ENCODE measurements around the gene STAB1.

STAB1 gene

DNA sequence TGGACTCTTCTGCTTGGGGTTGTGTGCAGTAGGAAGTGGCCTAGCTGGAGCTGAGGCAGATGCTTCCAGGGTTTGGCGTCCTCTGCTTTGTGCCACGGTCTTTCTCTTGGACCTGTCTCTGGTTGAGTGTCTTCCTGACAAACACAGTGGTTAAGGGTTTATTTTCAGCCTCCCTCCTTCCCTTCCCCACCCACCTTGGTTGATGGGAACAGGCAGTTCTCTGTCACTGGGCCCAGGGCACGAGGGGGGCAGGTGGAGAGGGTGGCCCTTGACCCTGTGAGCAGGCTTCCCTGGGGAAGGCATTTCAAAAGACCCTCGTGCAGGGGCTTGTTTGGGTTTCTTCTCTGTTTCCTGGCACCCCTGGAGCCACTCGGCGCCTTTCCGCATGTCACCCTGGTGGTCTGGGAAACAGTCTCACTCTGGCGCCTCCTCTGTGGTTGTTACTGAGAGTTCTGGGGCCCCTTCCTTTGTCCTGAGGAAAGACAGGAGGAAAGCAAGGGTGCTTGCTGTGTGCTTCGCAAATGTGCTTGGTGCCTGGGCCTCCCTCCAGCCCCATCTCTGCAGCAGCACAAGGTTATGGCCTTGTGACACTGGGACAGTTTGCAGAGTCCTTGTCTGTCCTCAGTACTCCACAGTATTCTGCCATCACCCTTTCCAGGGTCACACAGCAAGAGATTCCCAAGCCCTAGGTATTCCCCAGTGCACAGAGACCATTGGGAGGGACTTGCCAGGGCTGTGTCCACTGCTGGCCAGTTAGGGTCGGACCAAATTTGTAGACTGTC is 10.3 kb upstream of the STAB1 start:
- DNase-seq, result no peak

DNA sequence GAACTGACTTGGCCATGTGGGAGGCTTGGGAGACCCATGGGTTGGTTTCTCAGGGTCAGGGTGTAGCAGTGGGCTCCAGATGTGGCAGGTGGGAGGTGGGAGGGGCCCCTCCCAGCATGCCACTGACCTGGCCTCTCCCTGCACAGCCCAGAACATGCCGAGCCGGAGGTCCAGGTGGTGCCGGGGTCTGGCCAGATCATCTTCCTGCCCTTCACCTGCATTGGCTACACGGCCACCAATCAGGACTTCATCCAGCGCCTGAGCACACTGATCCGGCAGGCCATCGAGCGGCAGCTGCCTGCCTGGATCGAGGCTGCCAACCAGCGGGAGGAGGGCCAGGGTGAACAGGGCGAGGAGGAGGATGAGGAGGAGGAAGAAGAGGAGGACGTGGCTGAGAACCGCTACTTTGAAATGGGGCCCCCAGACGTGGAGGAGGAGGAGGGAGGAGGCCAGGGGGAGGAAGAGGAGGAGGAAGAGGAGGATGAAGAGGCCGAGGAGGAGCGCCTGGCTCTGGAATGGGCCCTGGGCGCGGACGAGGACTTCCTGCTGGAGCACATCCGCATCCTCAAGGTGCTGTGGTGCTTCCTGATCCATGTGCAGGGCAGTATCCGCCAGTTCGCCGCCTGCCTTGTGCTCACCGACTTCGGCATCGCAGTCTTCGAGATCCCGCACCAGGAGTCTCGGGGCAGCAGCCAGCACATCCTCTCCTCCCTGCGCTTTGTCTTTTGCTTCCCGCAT is 7.9 kb upstream of the STAB1 start:
- no peak for DNase-seq

DNA sequence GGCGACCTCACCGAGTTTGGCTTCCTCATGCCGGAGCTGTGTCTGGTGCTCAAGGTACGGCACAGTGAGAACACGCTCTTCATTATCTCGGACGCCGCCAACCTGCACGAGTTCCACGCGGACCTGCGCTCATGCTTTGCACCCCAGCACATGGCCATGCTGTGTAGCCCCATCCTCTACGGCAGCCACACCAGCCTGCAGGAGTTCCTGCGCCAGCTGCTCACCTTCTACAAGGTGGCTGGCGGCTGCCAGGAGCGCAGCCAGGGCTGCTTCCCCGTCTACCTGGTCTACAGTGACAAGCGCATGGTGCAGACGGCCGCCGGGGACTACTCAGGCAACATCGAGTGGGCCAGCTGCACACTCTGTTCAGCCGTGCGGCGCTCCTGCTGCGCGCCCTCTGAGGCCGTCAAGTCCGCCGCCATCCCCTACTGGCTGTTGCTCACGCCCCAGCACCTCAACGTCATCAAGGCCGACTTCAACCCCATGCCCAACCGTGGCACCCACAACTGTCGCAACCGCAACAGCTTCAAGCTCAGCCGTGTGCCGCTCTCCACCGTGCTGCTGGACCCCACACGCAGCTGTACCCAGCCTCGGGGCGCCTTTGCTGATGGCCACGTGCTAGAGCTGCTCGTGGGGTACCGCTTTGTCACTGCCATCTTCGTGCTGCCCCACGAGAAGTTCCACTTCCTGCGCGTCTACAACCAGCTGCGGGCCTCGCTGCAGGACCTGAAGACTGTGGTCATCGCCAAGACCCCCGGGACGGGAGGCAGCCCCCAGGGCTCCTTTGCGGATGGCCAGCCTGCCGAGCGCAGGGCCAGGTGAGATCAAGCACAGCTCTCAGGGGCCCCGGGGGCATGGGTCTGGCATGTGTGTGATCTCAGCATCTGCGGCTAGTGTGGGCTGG is 7.1 kb upstream of the STAB1 start:
- no peak for DNase-seq

DNA sequence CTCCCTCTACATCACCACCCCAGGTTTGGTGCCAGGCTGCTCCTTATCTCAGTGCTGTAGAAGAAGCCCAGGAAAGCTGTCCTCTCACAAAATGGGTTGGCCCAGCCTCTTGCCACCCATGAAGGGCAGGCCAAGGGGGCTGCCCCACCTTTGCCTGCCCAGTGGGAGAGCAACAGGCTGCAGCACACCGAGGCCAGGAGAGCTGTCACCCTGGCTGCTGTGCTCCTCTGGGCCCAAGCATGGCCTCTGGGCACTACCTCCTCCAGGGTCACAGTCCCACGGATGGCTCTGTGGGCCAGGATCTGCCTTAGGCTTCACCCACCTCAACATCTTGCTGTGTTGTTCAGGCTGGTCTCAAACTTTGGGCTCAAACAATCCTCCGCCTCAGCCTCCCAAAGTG is 6.4 kb upstream of the STAB1 start:
- no peak for DNase-seq

DNA sequence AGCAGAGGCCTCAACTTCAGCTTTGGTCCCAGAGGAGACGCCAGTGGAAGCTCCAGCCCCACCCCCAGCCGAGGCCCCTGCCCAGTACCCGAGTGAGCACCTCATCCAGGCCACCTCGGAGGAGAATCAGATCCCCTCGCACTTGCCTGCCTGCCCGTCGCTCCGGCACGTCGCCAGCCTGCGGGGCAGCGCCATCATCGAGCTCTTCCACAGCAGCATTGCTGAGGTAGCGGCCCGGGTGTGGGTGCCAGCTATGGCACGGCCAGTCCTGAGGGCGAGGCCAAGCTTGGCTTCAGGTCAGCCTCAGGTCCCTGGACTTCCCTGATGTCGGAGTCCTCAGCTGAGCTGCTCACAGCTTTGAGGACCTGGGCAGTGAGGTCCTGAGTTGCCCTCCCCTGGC is 5.7 kb upstream of the STAB1 start:
- DNase-seq, result no peak

DNA sequence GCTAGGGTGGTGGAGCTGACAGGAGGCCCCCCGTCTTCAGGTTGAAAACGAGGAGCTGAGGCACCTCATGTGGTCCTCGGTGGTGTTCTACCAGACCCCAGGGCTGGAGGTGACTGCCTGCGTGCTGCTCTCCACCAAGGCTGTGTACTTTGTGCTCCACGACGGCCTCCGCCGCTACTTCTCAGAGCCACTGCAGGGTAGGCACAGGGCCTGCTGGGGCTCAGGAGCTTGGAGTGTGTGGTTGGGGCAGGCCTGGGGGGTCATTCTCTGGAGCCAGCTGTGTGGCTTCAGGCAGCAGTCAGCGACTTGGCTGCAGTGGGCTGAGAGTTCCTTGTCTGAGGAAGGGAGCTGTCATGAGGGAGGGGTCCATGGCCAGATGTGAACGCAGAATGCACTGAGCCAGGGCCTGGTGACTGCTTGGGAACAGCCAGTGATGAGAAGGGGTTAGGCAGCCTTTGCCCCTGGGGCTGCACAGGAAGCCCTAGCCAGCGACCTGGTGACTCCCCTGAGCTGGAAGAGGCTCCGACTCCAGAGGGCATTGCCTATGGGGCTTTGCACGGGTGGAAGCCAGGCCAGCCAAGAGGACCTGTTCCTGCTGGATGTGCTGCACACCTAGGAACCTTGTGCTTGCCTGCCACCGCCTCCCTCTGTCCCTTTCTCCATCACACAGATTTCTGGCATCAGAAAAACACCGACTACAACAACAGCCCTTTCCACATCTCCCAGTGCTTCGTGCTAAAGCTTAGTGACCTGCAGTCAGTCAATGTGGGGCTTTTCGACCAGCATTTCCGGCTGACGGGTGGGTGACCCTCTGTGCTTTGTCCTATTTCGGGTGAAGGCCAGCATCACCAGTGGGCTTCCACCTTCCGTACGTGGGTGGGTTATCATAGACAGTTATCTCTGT is 4.9 kb upstream of the STAB1 start:
- DNase-seq, result no peak

DNA sequence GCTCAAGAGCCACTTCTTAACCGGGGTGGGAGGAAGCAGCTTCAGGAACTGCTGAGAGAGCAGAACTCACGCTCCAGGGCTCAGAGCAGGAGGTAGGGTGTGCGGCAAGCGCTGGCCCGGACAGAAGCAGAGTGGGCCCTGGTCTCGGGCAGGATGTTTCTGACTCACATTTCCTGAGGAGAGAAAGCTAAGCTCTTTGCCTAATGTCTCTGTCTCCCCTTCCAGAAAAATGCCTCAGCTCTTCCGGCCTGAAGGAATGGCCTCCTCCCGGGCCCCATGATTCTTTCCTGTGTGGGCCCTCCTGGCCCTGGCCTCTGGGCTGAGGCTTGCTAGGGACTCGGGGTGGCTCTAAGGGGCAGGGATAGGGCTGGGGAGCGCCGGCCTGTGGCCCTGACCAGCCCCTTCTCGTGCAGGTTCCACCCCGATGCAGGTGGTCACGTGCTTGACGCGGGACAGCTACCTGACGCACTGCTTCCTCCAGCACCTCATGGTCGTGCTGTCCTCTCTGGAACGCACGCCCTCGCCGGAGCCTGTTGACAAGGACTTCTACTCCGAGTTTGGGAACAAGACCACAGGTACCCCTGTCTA is 4.1 kb upstream of the STAB1 start:
- DNase-seq, result no peak

DNA sequence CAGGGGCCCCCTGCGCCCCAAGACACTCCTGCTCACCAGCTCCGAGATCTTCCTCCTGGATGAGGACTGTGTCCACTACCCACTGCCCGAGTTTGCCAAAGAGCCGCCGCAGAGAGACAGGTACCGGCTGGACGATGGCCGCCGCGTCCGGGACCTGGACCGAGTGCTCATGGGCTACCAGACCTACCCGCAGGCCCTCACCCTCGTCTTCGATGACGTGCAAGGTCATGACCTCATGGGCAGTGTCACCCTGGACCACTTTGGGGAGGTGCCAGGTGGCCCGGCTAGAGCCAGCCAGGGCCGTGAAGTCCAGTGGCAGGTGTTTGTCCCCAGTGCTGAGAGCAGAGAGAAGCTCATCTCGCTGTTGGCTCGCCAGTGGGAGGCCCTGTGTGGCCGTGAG is 3.1 kb upstream of the STAB1 start:
- no peak for DNase-seq

DNA sequence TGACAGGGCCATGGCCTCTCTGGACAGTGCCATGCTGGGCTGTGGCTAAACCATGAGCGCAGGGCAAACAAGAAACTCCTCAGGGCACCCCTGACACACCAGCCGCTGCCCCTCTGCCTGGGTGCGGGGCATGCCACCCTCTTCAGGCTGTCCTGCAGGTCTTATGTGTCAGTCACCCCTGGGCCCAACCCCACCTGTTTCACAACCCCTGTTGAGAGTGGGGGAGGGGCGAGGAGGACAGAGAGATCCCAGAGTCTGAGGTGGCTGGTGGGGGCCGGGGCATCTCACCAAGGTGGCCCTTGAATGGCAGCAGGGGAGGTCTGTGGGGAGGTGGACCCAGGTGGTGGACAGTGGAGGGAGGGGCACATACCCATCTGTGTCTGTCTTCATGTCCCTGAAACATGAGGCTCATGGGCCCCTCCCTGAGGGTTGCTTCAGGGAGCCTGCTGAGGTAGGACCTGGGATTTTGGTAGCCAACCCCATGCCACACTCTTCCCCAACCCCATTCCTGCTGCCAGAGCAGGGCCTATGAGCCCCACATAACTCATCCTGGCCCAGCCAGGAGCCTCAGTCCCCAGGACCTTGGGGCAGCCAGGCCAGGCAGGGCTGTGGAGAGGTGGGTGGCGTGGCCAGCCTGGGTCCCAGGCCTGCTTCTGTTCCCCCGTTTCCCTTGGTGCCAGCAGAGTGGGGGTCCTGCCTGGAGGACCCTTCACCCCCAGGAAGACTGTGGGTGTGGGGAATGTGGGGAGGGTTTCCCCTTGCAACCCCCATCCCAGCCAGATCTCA is 1.7 kb upstream of the STAB1 start:
- DNase-seq, result no peak

DNA sequence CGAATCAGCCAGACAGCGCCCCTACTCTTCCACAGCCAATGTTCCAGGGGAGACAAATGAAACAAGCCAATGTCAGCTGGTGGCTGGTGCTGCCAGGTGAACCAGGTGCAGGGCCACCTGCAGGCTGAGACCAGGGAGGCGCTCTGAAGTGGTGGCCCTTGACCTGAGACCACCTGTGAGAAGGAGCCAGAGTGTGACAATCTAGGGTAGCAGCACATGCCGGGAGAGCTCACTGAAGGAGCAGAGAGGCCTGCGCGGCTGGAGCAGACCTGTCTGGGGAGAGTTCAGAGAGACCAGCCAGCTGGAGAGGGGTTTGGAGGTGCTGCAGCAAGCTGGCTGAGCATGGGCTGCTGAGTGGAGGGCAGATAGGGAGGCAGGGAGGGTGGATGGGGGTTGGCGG is 693 bp upstream of the STAB1 start:
- DNase-seq, result no peak

DNA sequence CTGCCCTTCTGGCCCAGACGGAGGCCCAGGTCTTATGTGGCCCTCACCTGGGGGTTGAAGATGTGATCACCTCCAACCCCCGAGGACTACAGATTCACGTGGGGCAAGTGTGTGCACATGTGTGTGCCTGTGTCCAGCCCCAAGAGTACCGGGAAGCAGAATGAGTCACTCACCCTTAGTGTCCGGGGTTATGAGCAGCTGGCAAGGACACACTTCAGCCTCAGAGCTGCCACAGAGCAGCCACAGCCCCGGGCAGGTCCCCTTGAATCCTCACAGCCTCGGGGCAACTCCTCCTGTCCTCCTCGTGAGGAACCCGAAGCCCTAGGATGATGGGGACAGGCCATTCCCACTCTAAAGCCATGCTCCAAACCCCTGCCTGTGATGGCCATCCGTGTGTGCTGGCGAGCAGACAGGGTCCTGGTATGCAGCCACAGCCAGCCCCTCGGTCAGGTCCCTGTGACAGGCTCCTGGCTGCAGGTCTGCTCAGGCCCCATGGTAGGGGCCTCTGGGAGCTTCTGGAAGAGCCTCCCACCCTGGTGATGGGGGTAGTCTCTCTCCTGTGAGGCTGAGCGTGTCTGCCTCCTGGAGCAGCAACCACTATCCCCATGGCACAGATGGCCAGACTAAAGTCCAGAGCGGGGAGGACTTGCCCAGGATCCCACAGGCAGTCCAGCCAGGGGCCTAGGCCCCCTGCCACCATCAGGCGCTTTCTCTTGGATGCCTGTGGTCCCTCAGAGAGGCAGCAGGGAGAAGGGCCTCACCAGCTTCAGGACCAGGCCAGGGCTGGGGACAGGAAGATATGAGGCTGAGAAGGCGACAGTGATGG is 852 bp downstream of the STAB1 start:
- DNase-seq, result no peak

DNA sequence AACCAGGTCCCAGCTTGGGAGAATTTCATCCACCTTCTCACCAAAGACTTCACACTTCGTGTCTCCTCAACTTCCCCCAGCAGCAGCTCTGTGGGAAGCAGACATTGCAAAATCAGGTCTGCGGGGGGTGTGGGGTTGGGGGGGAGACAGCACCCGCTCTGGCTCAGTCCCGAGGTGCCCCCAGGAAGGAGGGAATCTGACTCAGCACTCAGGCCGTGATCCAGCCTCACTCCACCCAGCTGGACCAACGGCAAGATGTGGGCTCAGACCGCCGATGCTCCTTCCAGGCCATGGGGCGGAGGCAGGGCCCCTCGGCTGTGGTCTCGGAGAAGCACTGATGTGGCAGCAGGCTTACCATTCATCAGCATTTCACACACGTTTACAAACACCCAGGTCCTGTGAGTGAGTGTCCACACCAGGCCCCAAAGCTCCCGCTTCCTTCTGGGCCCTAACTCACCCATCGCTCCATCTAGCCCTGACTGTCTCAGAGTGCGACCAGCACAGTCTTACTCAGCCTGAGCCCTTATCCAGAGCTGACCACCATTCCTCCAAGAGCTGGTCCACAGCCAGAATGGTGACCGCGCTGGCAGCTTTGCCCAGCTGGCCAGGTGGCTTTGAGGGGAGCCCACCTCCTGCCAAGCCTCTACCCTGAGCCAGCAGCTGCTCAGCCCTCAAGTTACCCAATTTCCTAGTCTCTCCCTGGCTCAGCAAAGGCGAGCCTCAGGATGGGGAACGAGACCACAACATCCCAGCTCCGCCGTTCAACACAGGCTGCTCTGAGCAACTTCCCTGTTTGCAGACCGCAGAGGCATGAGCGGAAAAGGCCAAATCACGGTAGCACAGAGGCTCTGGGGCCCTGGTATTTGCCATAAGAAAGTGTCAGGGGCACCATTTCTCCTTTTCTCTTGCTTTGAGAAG is 3.3 kb downstream of the STAB1 start:
- no peak for DNase-seq

DNA sequence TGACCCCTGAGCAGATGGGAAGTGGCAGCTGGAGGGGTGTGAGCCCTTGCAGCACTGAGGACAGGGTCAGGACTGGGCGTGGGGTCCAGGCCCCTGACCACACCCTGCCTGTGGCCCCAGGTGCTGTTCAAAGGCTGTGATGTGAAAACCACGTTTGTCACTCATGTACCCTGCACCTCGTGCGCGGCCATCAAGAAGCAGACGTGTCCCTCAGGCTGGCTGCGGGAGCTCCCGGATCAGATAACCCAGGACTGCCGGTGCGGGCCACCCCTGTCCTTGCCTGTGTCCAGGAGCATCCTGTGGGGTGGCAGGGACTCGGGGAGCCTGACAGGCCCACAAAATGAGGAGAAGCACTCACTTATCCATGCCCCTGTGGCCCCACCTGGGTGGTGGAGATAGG is 5.9 kb downstream of the STAB1 start:
- no peak for DNase-seq

DNA sequence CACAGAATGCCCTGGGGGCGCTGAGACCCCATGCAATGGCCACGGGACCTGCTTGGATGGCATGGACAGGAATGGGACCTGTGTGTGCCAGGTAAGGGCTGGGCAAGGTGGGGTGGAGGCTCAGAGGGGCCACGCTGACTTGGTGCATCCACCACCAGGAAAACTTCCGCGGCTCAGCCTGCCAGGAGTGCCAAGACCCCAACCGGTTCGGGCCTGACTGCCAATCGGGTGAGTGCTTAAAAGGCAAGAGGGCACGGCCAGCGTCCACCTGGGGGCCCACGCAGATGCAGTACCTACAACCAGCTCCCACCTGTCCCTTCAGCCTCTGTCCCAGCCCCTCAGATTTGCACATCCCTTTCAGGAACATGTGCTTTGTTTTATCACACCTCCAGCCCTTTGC is 6.9 kb downstream of the STAB1 start:
- DNase-seq, result no peak

DNA sequence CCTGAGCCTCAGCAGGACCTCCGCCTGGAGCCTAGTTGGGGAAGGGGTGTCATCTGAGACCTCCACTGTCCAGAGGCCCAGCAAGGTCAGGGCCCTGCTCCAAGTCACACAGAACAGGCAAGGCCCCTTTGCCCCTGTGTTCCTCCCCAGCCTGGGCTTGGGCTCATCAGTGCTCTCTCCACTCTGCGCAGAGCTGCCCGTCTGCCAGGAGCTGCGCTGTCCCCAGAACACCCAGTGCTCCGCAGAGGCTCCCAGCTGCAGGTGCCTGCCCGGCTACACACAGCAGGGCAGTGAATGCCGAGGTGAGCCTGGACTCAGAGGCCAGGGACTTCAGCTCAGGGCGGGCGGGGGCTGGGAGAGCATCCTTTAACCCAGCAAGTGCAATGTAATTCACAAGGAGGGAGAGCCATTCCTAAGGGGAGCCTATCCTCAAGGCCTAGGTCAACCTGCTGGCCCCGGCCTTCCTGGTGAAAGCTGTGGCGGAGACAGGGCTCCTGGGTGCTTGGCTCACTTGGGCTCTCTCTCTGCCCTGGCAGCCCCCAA is 7.7 kb downstream of the STAB1 start:
- DNase-seq, result no peak

DNA sequence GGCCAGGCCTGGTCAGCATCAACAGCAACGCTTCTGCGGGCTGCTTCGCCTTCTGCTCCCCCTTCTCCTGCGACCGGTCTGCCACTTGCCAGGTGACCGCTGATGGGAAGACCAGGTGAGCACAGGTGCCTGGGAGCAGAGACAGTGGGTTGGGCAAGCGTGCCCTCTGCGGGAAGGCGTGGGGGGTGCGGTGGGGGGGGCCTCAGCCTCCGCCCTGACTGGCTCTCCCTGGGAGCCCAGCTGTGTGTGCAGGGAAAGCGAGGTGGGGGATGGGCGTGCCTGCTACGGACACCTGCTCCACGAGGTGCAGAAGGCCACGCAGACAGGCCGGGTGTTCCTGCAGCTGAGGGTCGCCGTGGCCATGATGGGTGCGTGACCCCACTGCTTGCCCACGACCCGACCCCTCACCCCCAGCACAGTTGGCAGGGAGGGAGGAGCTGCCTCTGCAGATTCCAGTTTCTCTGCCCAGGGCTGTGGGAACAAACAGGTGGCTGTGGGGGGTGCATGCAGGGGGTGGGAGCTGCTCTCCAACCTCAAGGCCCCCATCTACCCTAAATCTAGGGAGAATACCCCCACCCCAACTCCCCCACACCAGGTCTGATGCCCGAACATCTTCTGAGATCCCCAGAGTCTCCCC is 8.8 kb downstream of the STAB1 start:
- no peak for DNase-seq

DNA sequence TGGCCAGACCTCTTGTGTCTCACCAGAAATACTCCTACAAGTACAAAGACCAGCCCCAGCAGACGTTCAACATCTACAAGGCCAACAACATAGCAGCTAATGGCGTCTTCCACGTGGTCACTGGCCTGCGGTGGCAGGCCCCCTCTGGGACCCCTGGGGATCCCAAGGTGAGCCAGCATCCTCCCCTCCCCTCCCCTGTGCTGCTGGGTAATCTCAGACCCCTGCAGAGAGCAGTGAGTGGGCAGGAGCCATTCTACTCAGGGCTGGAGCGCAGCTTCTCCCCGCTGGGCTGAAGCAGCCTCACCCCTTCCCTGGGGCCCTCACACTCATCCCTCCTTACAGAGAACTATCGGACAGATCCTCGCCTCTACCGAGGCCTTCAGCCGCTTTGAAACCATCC is 9.8 kb downstream of the STAB1 start:
- DNase-seq, result no peak

DNA sequence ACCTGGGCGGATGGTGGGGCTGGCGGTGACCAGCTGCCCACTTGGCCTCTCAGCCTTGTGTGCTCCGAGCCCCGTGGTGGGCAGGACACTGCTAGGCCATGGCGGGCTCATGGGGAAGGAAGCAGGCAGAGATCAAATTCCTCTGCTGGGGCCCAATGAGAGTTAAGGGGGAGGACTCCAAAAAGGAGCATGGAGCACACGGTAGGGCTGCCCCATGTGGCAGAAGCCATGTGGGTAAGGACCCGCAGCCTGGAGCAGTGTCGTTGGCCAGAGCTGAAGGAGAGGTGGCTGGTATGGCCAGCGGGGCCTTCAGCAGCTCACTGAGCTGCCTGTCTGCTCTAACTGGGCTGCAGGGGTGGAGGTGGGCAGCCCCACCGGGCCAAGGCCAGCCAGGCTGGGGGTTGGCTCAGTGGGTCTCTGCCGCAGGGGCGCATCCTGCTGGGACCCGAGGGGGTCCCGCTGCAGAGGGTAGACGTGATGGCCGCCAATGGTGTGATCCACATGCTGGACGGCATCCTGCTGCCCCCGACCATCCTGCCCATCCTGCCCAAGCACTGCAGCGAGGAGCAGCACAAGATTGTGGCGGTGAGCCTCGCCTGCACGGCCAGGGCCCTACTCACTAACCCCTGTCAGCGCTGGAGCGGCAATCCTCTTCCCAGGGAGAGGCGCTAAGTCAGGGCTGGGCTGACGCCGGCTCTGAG is 11.3 kb downstream of the STAB1 start:
- no peak for DNase-seq

All from activated CD4-positive, alpha-beta T cell treated with anti-CD3 and anti-CD28 coated beads, Interleukin-2, amount 50 U/mL, for 16 hours (primary cell).